Measurements from ENCODE around the gene SERPINA9. TPM values are rescaled to one million over a fixed set of nuclear protein-coding genes. Genes with fewer than 3 reads are reported as not detected.

Gene SERPINA9
- polyA plus RNA-seq, 2 of the 4 experiments (the other 2 are of a cell fraction): not detected

- Histone ChIP-seq H3K4me2 (no peak overlapping the region), H3K4me1 (peaks cover under 1% of the 10 kb centered on the region; the same call in 1 of the 3 replicates), H3K4me3 (no peak overlapping the region), H3K9me3 (no peaks in the 10 kb centered on the region), H3K27ac (no peak overlapping the region)
- WGBS (ENCODE audit: missing lambda C conversion rate): 52% methylated on average over 2 of the region's 2 CpGs
- no peak for ATAC-seq
- FAIRE-seq: no peak
- ChIA-PET POLR2A (no interaction called here), CTCF (no interaction called here)
- DNase-seq (ENCODE audit: low read depth in 1 of 2, low spot score in 1 of 2): no peak
- TF ChIP-seq NPAS2 (CRISPR knock-in tag; IDR thresholded peaks at IDR 0.05; ENCODE audit: borderline replicate concordance): no peak
- TF ChIP-seq HMGXB4 (CRISPR knock-in tag; IDR thresholded peaks at IDR 0.05; ENCODE audit: borderline replicate concordance): no peak
- no peak for TF ChIP-seq HOXA7 (CRISPR knock-in tag; IDR thresholded peaks at IDR 0.05)
- TF ChIP-seq KDM1A (IDR thresholded peaks at IDR 0.05; ENCODE audit: low read depth): no peak
- TF ChIP-seq FOSB (CRISPR knock-in tag; IDR thresholded peaks at IDR 0.05): no peak
- no peak for TF ChIP-seq HES2 (IDR thresholded peaks at IDR 0.05)
- TF ChIP-seq PBX3 (IDR thresholded peaks at IDR 0.05): no peak
- TF ChIP-seq JUNB (IDR thresholded peaks at IDR 0.05): no peak
- no peak for TF ChIP-seq MYC (IDR thresholded peaks at IDR 0.05; ENCODE audit: borderline replicate concordance, low read length)
- TF ChIP-seq BCL3 (IDR thresholded peaks at IDR 0.05): no peak
- TF ChIP-seq ZC3H11A (IDR thresholded peaks at IDR 0.05): no peak
- TF ChIP-seq GATA3 (IDR thresholded peaks at IDR 0.05; ENCODE audit: borderline replicate concordance): no peak
Observed at GRCh38 chr14:94471045-94471444, 5.0 kb downstream of the SERPINA9 start.

- TF ChIP-seq E2F6 (IDR thresholded peaks at IDR 0.05; ENCODE audit: borderline replicate concordance, low read depth) (no peak), HES2 (IDR thresholded peaks at IDR 0.05) (no peak), ZC3H11A (IDR thresholded peaks at IDR 0.05) (no peak), GATA3 (IDR thresholded peaks at IDR 0.05; ENCODE audit: borderline replicate concordance) (no peak), RARB (CRISPR knock-in tag; IDR thresholded peaks at IDR 0.05) (no peak), TP53 (CRISPR knock-in tag; IDR thresholded peaks at IDR 0.05) (no peak)
- H3K4me3 ChIP-seq: no peak overlapping the region
- no peak for DNase-seq (ENCODE audit: low read depth in 1 of 2, low spot score in 1 of 2)
- WGBS (ENCODE audit: missing lambda C conversion rate): 0% methylated on average over 2 of the region's 2 CpGs
- H3K4me1 ChIP-seq: peaks cover 8% of the 10 kb centered on the region; the same call in 2 of the 3 replicates
- no peak overlapping the region for H3K4me2 ChIP-seq
- no peak for ATAC-seq
- ChIA-PET POLR2A (no interaction called here), CTCF (no interaction called here)
- H3K9me3 ChIP-seq: no peaks in the 10 kb centered on the region
- no peak for FAIRE-seq
- no peak overlapping the region for H3K27ac ChIP-seq
Observed at GRCh38 chr14:94470311-94470710, 5.7 kb downstream of the SERPINA9 start.

- Histone ChIP-seq H3K27ac (no peak overlapping the region), H3K9me3 (no peaks in the 10 kb centered on the region), H3K4me2 (no peak overlapping the region), H3K4me1 (peaks cover 12% of the 10 kb centered on the region; the same call in 2 of the 3 replicates), H3K4me3 (no peak overlapping the region)
- DNase-seq (ENCODE audit: low read depth in 1 of 2, low spot score in 1 of 2) (no peak), ATAC-seq (no peak), FAIRE-seq (no peak)
- TF ChIP-seq REST (IDR thresholded peaks at IDR 0.05) (no peak), ZNF302 (CRISPR knock-in tag; IDR thresholded peaks at IDR 0.05) (no peak), EP300 (IDR thresholded peaks at IDR 0.05) (no peak), HOXB5 (CRISPR knock-in tag; IDR thresholded peaks at IDR 0.05) (no peak), KDM5A (IDR thresholded peaks at IDR 0.05) (no peak), CBX8 (IDR thresholded peaks at IDR 0.05) (no peak), SMC3 (IDR thresholded peaks at IDR 0.05) (no peak), CHD4 (IDR thresholded peaks at IDR 0.05; ENCODE audit: borderline replicate concordance) (no peak), CEBPB (IDR thresholded peaks at IDR 0.05) (no peak), JUNB (IDR thresholded peaks at IDR 0.05) (no peak), MYC (IDR thresholded peaks at IDR 0.05; ENCODE audit: borderline replicate concordance, low read length) (no peak), ZC3H11A (IDR thresholded peaks at IDR 0.05) (no peak), HOXA7 (CRISPR knock-in tag; IDR thresholded peaks at IDR 0.05) (no peak), ESRRA (IDR thresholded peaks at IDR 0.05; ENCODE audit: borderline replicate concordance, low read length) (no peak), MAFK (IDR thresholded peaks at IDR 0.05; ENCODE audit: partially characterized antibody) (no peak)
- 34% methylated on average over 3 of the region's 3 CpGs for WGBS (ENCODE audit: missing lambda C conversion rate)
- POLR2A ChIA-PET: no interaction called here
- CTCF ChIA-PET: interaction anchor here (1.1 to 4.8 kb wide), 3 partner anchors 10 to 91 kb away, joined by 3 to 34 read pairs (median 6); no protein-coding TSS in a partner anchor
Observed at GRCh38 chr14:94469261-94469660, 6.7 kb downstream of the SERPINA9 start.

Measured in A549 (cell line).